NCI-H1105 (cell line): ENCODE data around the gene CDCP1.
A peak's percentile ranks its signal among the peaks of the same experiment; 100 is the strongest.

Experiments
- DNase-seq: peaks from one replicate; lab custom pipeline; 2025; lab: John Stamatoyannopoulos, UW

Gene CDCP1, protein sequence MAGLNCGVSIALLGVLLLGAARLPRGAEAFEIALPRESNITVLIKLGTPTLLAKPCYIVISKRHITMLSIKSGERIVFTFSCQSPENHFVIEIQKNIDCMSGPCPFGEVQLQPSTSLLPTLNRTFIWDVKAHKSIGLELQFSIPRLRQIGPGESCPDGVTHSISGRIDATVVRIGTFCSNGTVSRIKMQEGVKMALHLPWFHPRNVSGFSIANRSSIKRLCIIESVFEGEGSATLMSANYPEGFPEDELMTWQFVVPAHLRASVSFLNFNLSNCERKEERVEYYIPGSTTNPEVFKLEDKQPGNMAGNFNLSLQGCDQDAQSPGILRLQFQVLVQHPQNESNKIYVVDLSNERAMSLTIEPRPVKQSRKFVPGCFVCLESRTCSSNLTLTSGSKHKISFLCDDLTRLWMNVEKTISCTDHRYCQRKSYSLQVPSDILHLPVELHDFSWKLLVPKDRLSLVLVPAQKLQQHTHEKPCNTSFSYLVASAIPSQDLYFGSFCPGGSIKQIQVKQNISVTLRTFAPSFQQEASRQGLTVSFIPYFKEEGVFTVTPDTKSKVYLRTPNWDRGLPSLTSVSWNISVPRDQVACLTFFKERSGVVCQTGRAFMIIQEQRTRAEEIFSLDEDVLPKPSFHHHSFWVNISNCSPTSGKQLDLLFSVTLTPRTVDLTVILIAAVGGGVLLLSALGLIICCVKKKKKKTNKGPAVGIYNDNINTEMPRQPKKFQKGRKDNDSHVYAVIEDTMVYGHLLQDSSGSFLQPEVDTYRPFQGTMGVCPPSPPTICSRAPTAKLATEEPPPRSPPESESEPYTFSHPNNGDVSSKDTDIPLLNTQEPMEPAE

DNA sequence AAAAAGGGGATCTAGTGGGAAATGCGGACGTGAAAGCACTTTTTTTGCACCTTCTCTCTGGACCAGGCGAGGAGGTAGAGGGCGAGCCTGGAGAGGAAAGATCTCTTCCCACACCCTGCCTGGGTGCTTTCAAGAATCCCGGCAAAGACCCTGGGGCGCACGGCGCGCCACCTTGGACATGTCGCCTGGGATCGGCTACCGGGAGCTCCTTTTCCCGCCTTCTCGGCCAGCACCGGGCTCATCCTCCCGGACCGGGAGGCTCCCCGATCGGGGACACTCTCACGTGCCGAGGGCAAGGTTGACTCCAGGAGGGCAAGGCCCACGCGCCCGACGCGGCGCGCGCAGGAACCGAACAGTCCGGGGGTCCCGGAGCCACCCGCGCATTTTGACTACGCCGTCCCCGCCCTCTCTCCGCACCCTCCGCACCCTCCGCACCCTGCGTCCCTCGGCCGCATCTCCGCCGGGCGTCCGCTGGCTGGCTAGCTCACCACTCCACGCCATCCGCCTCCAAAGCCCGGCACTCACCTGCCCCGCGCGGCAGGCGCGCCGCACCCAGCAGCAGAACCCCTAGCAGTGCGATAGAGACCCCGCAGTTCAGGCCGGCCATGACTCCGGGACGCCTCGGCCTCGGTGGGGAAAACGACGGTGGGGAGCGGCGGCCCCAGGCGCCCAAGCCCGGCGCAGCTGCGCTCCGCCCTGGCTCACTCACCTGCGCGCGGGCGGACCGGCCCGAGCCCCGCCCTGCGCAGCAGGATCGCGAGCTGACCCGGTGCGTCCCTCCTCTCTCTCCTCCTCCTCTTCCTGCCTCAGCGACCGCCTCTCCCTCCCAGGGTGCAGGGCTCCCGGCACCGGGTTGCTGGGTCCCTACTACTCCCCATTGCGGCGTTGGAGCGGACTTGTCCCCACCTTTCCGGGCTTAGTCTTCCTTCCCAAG, at the start of gene CDCP1:
Gene CDCP1, minus strand, starts transcription at position 698 of the 934 bp plus-strand sequence. Its CDS starts 91 bp downstream, at position 607.
- peak; percentile 19 for DNase-seq

DNA sequence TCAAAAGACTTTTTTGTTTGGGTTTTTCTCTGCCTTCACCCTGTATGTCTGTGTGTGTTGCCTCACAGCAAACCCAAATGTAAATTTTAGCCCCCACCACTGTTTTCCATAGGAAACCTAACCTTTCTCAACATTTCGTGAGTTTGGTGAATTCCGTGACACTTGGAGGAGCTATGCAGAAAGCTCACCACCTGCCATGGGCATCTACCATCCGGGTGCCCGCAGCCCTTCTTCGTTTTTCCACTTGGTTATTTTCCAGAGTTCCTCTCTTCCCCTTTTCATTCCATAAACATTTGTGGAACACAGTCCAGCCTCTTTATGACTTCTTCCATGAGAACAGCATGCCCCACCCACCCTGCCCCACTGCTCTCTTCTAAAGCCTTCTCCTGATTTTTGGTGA, 48.6 kb upstream of the CDCP1 start:
- DNase-seq, result no peak

DNA sequence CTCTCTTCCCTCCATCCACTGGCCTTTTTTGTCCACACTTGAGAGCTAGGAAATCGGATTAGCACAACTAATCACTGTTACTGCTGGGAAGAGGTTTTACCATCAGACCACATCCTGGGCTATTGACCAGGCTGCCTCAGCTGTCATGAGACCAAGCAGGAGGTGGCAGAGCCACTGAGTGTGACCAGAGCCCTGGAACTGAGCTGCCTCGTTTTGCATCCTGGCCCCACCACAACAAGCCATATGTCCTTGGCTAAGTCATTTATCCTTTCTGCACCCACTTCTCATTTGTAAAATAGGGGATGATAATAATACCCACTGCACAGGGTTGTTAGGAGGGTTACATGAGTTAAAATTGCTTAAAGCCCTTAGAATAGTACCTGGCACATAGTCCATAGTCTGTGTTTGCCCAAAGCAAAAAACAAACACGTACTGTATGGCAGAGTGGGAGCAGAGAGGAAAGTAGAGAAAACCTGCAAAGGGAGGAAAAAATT, 45.8 kb upstream of the CDCP1 start:
- no peak for DNase-seq

DNA sequence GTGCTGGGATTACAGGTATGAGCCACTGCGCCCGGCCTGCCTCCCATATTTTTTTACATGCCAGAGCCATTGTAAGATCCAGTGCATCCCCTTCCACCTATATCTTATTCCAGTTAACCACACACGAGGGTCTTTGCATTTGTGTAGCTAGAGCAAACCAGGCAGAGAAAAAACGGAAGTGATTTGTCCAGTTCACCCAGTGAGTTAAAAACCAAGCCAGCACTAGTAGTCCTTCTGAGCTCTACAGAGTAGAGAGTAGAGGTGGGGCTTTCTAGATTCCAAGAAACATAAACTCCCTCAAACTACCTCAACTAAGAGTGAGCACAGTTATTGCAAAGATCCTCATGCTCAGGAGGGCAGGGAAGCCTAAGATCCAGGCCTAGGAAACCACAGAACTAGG, 45.2 kb upstream of the CDCP1 start:
- no peak for DNase-seq

DNA sequence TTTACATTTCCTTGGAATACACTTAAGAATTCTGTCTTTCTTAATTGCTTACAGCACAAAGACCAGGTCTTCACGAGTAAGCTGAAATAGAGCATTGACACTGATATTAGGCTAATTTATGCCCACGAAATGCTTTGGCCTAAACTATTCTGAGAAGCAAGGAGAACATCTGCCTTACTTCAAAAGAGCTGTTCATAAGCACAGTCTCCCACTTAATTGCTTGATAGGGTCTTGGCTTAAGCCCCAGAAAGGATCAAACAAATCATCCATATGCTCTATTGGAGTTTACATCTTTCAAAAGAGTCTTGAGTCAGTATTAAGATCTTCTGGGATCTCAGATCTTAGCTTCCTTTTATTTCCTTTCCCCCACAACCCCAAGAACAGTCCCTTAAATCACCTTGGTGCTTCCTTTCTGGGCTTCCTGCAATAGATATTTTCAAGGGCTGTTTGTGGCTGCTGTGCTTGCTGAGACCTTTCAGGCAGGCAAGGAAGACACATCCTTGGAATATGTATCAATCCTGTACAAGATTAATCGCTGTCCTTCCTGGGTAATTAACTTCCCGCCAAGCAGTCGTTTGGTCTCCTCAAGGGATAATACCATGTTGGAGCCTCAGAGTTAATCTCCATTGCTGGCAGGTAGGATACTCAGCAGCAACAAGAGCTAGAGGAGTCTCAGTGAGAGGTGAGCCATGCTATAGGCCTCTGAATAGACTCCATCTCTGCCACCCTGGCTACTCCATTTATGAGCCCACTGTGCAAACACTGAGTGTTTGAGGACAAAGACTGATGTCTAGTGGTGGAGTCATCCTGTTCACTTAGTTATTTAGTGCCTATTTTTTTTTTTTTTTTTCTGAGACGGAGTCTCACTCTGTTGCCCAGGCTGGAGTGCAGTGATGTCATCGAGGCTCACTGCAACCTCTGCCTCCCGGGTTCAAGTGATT, 42.8 kb upstream of the CDCP1 start:
- no peak for DNase-seq

DNA sequence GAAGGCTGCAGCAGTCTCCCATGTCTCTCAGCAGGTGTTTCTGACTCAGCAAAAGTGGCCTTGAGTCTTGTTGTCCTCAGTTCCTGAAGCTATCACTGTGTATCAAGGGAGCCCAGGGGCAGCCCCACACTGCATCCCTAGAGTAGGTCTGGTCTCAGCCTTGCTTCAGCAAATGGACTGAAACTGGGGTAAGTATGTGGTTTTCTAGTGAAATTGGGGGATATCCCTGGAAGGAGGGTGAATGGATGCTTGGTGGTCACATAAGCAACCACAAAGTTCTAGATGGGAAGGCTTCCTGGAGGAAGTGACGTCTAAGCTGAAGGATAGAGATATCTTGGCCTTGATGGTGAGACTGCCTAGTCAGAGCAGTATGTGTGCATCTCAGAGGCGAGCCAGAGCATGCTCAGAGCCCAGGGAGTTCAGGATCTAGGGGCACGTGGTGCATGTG, 41.5 kb upstream of the CDCP1 start:
- DNase-seq, result no peak

DNA sequence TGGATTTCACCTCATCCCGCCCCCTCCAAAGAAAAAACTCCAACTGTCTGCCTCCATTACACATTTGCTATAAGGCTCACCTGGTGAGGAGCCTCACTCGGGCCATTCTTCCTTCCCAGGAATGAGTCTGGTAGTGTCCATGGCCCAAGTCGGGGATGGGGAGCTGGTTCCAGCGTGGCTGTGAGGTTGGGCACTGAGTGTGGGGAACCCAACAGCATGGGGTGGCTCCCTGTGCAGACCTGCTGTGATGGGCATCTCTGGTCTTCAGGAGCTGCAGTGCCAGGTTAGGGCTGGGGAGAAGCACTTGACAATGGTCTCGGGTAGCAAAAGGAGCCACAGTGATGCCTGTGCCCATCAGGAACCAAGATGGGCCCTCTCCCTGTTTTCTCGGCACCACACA, 40.7 kb upstream of the CDCP1 start:
- DNase-seq, result no peak

DNA sequence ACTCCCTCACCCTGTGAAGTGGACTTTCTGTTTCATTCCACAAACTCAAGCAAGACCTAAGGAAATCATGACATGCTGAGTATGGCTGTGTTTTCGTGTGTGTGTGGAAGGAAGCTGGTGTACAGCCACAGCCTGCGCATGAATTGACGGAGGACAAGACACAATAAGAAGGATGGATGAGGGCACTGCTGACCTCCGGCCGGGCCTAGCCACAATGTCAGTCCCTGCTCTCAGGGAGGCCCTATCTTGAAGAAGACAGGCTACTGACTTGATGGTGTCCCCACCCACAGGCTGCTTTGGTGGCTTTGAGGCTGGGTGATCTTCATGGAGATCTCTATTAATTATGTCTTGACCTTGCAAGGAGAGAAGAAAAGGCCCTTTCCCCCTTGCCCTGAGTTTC, 39.3 kb upstream of the CDCP1 start:
- DNase-seq, result no peak

DNA sequence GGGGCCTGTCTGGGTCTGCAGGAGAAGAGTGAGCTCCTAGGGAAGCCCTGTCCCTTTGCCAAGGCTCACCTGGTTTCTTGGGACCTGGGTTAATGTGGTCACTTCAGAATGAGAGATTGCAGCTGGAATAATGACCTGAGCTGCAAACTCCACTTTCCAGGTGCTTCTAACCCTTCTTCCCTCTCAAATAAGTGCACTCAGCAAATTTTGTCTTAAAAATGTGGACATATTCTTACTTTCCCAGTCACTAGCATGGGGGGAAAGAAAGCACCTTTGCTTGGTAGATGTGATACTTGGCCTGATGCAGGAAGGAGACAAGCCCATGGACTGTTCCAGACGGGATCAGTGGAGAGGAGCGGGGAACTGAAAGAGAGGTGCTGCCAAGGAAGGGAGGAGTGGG, 38.9 kb upstream of the CDCP1 start:
- DNase-seq, result no peak

DNA sequence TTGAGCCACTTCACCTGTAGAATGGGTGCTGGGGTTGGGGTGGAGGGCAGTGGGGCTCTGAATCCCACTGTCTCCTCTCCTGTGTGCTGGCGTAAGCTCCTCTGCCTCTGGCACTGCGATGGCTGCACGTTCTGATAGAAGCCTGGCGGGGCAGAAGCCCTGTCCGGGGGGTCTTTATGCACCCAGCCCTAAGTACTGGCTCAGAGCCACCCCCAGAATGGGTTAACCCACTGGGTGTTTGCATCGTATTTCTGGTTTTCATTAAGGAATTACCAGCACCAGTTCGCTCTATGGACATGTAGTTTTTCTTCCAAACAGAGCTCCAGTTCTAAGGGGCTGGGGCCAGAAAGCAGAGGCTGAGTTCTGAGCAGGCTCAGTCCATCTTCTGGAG, 37.7 kb upstream of the CDCP1 start:
- no peak for DNase-seq

DNA sequence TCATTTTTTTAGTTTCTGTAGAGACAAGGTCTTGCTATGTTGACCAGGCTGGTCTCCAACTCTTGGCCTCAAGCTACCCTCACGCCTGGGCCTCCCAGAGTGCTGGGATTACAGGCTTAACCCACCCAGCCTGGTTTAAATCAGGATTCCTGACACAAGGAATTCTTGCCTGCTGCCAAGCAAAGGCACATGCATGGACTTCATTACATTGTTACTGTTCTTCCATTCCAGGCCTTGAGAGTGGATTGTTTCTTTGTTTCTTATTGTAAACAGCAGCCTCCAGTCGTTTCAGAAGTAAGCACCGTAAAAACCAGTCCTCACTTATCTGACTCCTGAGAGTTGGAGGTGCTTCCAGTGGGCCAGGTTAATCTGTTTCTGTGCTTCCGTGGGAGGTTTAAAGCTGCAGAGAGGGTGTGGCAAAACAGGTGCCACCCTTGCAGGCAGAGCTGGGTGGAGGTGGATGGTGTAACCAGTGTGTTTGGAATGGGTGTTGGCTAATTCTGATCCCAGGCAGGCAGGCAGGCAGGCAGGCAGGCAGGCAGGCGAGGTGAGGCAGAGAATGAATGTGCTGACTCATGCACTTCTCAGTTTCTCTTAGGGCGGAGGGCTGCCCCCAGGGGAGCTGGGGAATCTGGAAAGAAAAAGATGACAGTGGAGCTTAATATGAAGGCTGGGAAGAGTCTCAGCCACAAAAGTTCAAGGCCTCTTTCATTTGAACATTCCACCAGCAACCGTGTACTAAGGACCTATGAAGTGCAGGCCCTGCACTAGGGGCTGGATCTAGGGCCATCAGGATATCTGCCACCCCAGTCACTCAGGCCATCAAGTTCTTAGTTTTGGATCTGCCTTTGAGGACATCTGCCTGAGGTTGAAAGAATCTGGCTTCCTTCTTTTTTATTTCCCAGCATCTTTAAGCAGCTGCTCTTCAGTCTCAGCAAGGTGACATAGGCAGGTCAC, 37.0 kb upstream of the CDCP1 start:
- no peak for DNase-seq

DNA sequence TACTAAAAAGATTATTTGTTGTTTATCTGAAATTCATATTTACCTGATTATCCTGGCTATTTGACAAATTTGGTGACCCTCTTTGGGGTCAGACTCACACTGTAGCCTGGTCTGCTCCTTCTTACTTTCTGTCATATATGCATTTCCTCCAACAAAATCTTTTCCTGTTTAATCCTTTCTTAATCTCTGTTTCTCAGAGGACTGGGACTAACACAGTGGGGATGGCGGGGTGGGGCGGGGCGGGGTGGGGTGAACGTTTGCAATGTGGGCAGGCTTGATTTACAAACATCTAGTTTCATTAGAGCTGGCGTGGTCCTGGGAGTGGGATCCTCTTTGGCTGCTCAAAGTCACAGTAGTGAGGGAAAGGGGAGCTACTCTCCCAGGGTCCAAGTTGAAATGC, 35.3 kb upstream of the CDCP1 start:
- DNase-seq, result no peak

DNA sequence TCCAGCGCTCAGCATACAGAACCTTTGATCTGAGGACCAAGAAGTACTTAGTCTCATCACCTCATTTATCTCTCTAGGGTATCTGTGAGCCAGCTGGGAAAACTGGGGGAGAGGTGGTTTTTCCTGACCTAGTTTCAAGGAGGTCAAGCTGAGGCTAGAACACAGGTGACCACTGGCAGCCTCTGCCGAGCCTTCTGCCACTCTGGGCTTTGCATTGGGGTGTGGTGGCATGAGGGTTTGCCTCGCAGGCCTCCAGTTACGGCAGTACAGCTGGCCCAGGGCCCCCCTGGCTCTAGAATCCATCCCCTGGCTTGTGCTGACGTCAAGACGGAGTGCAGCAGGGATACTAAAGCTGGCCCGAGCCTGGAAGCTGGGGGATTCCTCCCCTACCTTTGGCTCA, 34.7 kb upstream of the CDCP1 start:
- DNase-seq, result no peak

DNA sequence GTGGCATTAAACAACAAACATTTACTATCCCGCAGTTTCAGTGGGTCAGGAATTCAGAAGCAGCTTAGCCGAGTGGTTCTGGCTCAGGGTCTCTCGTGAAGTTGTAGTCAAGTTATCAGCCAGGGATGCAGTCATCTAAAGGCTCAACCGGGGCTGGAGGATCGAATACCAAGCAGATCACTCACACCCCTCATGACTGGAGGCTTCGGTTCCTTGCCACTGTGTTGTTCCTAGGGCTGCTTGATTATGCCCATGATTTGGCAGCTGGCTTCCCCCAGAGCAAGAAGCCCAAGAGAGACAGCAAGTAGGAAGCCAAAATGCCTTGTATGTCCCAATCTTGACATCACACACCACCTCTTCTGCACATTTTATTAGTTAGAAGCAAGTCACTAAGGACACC, 33.9 kb upstream of the CDCP1 start:
- DNase-seq, result no peak

DNA sequence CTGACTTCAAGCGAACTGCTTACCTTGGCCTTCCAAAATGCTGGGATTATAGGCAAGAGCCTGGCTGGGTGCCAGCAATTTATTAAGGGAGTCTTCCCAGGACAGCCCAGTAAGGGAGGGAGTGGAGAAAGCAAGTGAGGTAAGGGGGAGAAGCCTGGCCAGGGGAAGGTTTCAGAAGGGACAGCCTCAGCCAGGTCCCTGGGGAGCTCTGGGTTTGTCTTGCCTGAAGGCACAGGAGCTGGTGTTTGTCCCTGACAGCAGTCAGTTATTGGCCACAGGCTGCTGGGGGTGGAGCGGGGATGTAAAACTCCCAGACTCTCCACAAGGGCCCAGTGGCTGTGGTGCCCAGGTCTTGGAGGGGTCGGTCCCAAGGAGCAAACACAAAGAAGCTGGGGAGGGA, 33.0 kb upstream of the CDCP1 start:
- no peak for DNase-seq

DNA sequence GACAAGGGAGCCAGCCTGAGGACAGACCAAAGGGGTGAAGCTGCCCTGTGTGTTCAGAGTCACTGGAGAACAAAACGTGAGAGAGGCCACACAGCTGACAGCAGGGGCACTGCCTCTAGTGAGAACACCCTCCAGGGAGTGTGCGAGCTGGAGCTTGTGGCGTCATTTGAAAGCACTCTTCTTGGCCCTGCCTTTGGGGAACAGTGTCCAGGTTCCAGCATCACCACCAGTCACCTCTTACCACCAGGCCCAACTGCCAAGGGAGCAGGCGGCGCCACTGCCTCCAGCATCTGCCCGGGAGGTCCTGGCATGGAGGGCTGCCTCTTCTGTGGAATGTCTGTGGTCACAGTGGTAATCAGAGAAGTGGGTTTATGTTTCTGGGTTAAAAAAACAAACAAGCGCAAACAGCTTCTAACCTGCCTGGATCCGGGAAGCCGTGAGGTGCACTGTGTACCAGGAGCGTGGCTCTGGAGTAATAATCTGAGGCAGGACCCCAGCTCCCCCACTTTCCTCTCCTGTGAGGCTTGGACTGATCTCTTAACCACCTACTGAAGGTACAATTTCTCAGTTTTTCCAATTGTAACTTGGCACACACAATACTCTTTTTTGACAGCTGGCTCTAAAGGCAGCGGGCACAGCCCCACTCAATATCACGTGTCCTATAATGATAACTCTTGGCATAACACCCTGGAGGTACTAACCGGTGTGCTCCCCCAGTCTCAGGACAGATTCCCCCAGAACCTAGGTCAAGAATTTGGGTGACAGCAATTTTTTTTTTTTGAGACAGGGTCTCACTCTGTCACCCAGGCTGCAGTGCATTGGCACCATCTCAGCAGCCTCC, 32.2 kb upstream of the CDCP1 start:
- DNase-seq, result no peak

DNA sequence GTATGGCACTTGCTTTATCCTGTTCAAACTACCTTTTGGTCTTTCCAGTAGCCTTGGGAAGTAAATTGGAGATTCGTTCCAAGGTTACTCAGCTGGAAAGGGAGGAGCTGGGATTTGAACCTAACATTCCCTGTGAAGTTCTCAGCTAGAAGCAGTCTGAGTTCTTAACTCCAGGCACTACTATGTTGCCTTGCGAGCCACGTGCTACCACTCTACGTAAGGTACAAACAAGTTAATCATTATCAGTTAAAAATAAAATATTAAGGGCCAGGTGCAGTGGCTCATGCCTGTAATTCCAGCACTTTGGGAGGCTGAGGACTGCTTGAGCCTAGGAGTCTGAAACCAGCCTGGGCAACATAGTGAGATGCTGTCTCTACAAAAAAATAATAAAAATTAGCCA, 30.7 kb upstream of the CDCP1 start:
- DNase-seq, result no peak

DNA sequence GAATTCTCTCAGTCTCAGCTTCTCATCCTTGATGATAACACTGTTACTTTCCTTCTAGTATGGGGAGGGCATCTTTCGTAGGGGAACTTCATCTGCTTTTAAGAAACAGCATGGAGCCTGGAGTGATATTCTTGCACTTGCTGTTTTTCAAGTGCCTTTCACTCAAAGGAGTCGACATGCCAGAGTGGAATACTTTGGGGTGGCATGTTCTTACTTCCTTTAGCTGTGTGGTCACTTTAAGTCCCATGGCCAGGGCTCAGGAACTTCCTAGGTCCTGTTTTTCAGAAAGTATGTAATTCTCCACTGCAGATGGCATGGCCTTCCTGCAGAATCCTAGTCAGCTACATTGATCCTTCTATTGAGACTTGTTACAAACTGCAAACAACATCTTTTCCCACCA, 28.1 kb upstream of the CDCP1 start:
- no peak for DNase-seq

DNA sequence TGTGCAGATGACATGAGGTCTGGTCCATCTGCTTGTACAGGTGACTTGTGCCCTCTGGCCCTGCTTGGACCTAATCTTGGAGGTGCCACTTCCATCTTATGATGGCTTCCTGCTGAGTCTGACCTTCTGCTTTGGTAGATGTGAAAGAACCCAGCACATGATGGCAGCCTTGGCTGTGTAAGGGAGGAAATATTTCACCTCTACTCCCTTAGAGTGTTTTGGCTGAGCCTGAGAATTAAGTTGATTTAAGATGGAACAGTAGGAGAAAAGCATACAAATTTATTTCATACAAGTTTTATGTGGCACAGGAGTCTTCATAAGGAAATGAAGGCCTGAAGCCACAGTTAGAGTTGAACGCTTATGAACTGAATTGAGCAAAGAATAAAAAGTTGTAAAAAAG, 27.6 kb upstream of the CDCP1 start:
- no peak for DNase-seq
